Transverse colon (tissue), 3 donors: ENCODE results near the gene CAVIN1.
"Not testable (repeated sequence)": the region's sequence is repeated elsewhere in the genome, so short reads cannot be mapped to it uniquely, and the experiment has no call there.

Source experiments
- CTCF ChIP-seq, 5 experiments: fragments of 200-600 bp in 3 of 5; fragments of 450-650 bp in 2 of 5; sonication (generic) in 3 of 5; IDR thresholded peaks; 1 replicate in 2 of 5; 2 replicates in 3 of 5; pipeline ENCODE4 v1.5.1; 2016 to 2017; ENCODE audit warnings: antibody characterized with exemption in 5 of 5, inconsistent platforms in 3 of 5, mild to moderate bottlenecking in 2 of 5, moderate library complexity in 1 of 5
- EP300 ChIP-seq: sonication (generic); formaldehyde crosslinking; IDR thresholded peaks from one replicate; pipeline ENCODE4 v1.6.1; 2017; ENCODE audit warnings: antibody characterized with exemption, low read depth
- POLR2A ChIP-seq: fragments of 450-650 bp; IDR thresholded peaks from one replicate; pipeline ENCODE4 v1.6.1; 2016; ENCODE audit warnings: antibody characterized with exemption, mild to moderate bottlenecking, moderate library complexity

- not testable (repeated sequence) for TF ChIP-seq CTCF (IDR thresholded peaks at IDR 0.05); EP300; POLR2A
These were observed 62.7 kb downstream of the CAVIN1 start for GRCh38 chr17:42360388-42360787.
